A673 (cell line): Measurements from ENCODE around the gene WDR54.

ENCODE experiments used
- EZH2 ChIP-seq: fragments of 200-600 bp; sonication (generic); IDR thresholded peaks from 2 replicates; pipeline ENCODE4 v1.6.1; 2017; ENCODE audit warnings: borderline replicate concordance, low read depth, mild to moderate bottlenecking, mixed read lengths, antibody characterized with exemption, low read length; ENCODE audit not compliant: poor library complexity, severe bottlenecking
- TF ChIP-seq, protein P1 (sequence below): fragments of 300-800, 200-600 bp; sonication (generic); conservative IDR thresholded peaks from 2 replicates; pipeline ENCODE4 v1.5.1; 2017; ENCODE audit warnings: low read depth, mild to moderate bottlenecking, antibody characterized with exemption, low read length, moderate library complexity, mixed read lengths

DNA sequence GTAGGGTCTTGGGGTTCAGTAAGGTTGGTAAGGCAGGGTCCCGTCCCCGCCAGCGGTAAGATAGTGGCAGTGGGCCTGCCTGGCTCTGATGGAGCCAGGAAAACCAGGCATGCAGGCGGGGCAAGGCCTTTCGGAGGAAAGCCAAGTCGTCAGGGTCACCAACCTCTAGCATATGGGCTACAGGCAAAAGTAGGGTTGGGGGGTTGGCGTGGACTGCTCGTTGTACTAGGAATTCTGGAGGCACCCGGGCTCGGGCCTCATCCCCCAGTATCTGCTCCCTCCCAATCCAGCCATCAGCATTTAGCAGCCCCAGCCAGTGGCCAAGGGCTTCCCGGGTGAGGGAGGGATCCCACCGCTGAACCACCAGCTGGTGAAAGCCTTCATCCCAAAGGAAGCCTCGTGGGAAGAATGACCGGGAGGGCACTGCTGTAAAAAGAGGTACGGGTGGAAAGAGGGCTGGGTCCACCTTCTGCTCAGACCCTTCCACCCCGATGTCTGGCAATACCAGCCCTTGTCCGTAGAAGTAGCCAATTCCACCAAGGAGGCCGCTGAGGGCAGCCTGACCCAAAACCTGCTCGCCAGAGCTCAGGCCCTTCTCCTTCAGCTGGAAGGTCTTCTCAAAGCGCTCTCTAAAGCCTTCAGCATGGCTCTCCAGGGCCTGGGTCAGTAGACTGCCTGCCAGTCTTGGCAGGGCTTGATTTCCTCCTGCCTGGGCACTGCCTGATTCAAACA lies 40.7 kb downstream of the WDR54 start:
- TF ChIP-seq, protein P1, sequence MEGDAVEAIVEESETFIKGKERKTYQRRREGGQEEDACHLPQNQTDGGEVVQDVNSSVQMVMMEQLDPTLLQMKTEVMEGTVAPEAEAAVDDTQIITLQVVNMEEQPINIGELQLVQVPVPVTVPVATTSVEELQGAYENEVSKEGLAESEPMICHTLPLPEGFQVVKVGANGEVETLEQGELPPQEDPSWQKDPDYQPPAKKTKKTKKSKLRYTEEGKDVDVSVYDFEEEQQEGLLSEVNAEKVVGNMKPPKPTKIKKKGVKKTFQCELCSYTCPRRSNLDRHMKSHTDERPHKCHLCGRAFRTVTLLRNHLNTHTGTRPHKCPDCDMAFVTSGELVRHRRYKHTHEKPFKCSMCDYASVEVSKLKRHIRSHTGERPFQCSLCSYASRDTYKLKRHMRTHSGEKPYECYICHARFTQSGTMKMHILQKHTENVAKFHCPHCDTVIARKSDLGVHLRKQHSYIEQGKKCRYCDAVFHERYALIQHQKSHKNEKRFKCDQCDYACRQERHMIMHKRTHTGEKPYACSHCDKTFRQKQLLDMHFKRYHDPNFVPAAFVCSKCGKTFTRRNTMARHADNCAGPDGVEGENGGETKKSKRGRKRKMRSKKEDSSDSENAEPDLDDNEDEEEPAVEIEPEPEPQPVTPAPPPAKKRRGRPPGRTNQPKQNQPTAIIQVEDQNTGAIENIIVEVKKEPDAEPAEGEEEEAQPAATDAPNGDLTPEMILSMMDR: no peak
- TF ChIP-seq EZH2: no peak
